GM19463 (cell line): ENCODE measurements around the gene CC2D1A.
"Not testable (repeated sequence)": the region's sequence is repeated elsewhere in the genome, so short reads cannot be mapped to it uniquely, and the experiment has no call there.

Experiments
- ATAC-seq: cut with Tn5 transposase; IDR thresholded peaks from one replicate; pipeline ENCODE4 v1.9.1; 2021; ENCODE audit warnings: mild to moderate bottlenecking, moderate library complexity; ENCODE audit not compliant: unreplicated experiment

The CC2D1A gene

DNA sequence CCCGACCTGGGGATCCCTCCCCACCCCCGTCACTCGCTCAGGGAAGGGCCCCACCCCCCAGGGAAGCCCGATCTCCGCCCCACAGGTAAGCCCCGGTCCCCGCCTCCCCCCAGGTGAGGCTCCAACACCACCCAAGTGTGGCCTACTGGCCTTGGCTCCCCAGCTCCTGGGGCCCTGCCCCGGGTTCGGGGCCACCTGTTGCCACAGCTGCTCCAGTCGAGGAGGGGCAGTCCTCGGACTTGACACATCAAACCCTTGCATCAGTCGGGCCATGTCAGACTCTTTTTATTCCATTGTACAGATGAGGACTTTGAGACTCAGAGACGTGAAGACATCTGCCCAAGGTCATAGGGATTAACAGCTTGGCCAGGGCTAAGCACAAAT is 512 bp downstream of the CC2D1A start:
- no peak for ATAC-seq

GRCh38 chr19:13906910-13907309 is 909 bp downstream of the CC2D1A start:
- ATAC-seq: no peak

- ATAC-seq: no peak
Observed at GRCh38 chr19:13908674-13909073, 2.7 kb downstream of the CC2D1A start.

GRCh38 chr19:13909430-13909829 is 3.4 kb downstream of the CC2D1A start:
- no peak for ATAC-seq

DNA sequence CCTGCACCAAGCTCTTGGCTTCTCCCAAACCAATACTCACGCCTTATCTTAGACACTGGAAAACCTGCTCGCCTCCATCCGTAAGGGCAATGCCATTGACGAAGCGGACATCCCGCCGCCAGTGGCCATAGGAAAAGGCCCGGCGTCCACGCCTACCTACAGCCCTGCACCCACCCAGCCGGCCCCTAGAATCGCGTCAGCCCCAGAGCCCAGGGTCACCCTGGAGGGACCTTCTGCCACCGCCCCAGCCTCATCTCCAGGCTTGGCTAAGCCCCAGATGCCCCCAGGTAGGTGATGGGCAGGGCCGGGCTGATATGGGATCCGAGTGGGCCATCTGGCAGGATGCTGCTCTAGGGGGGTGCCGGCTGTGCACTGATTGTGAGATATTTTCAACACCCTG is 7.4 kb downstream of the CC2D1A start:
- ATAC-seq: no peak

DNA sequence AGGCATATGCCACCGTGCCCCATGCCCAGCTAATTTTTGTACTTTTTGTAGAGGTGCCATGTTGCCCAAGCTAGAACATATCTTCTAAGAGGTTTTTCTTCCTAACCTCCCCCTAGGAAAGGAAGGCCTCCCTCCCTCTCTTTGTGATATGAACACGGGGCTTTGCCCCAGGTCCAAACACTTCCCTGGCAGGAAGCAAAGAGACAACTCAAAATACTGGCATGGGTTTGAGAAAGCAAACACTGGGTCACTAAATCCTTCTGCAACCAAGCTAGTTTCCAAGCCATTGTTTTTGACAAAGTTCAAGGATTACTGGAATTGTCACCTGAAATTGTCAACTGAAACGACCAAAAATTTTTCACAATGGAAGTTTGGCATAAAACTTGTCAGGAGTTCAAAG is 8.8 kb downstream of the CC2D1A start:
- no peak for ATAC-seq

- ATAC-seq: no peak
Observed at GRCh38 chr19:13917888-13918406, 11.9 kb downstream of the CC2D1A start.

- ATAC-seq: no peak
Observed at GRCh38 chr19:13918726-13919411, 12.9 kb downstream of the CC2D1A start.

DNA sequence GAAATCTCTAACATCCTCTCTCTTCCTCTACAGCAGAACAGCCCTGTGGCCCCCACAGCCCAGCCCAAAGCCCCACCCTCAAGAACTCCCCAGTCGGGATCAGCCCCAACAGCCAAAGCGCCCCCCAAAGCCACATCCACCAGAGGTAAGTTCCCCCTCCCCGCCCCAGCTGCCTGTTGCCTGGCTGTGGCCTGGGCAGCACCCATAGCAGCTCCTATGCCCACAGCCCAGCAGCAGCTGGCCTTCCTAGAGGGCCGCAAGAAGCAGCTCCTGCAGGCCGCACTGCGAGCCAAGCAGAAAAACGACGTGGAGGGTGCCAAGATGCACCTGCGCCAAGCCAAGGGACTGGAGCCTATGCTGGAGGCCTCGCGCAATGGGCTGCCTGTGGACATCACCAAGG is 14.5 kb downstream of the CC2D1A start:
- ATAC-seq: no peak

GRCh38 chr19:13920940-13921747 is 15.1 kb downstream of the CC2D1A start:
- no peak for ATAC-seq

DNA sequence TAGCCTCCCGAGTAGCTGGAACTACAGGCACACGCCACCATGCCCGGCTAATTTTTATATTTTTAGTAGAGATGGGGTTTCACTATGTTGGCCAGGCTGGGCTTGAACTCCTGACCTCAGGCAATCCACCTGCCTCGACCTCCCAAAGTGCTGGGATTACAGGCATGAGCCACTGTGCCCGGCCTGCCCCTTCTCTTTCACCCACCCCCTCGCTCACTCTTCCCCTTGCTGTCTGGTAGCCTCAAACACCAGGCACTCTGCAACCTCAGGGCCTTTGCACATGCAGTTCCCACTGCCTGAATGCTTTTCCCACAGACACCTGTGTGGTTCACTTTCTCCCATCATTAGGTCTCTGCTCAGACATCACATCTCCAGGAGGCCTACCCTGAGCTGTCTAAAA is 16.1 kb downstream of the CC2D1A start:
- not testable (repeated sequence) for ATAC-seq

DNA sequence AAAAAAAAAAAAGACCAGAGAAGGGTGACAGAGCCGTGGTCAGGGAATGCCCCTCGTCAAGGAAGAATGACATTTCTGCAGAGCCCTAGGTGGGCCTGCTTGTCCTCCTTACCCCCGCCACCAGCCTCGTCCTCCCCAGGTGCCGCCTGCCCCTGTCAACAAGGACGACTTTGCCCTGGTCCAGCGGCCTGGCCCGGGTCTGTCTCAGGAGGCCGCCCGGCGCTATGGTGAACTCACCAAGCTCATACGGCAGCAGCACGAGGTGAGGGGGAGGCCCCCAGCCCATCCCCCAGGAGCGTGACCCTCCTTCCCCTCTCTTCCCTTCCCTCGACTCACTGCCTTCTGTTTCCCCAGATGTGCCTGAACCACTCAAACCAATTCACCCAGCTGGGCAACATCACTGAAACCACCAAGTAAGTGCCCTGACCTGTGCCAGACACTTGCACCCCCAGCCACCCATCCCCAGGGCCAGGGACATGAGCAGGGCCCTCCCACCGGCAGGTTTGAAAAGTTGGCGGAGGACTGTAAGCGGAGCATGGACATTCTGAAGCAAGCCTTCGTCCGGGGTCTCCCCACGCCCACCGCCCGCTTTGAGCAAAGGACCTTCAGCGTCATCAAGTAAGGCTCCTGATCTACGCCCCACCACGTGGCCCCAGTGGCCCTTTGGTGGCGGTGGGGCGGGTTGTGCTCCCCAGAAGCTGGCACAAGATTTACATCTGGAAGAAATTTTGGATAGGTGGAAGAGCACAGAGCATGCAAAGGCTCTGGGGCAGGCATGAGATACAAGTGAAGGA is 17.4 kb downstream of the CC2D1A start:
- no peak for ATAC-seq

DNA sequence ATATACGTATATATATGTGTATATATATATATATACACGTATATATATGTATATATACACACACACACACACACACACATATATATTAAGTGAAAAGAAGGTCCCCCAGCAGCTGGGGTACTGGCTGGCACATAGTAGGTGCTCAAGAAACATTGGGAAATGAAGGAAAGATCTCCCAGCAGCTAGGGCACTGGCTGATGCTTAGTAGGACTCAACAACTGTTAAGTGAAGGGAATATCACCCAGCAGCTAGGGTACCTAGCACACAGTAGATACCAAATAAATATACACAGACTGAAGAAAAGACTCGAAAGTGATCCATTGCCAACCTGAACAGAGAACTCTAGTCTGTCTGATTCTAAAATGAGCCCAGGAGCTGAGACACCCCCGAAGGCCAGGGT is 20.0 kb downstream of the CC2D1A start:
- no peak for ATAC-seq

- no peak for ATAC-seq
Observed at GRCh38 chr19:13926715-13927114, 20.7 kb downstream of the CC2D1A start.

GRCh38 chr19:13929340-13929739 is 23.3 kb downstream of the CC2D1A start:
- no peak for ATAC-seq

DNA sequence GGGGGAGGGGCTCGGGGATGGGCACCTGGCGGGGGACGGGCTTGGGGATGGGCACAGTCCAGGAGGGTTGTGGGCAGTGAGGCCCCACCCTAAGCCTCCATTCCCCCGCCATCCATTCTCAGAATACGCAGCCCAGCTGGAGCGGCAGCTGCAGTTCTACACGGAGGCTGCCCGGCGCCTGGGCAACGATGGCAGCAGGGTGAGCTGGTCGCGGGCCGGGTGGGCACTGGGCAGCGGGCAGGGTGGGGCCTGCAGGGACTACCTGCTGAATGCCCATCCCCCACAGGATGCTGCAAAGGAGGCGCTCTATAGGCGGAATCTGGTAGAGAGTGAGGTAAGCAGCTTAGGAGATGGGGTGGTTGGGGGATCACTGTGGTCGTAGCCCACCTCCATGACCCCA is 24.0 kb downstream of the CC2D1A start:
- ATAC-seq: no peak

- ATAC-seq: no peak
Observed at GRCh38 chr19:13930402-13930801, 24.4 kb downstream of the CC2D1A start.

GRCh38 chr19:13931391-13932148 is 25.6 kb downstream of the CC2D1A start:
- no peak for ATAC-seq

- ATAC-seq: no peak
Observed at GRCh38 chr19:13932149-13932637, 26.2 kb downstream of the CC2D1A start.

GRCh38 chr19:13932911-13933393 is 27.0 kb downstream of the CC2D1A start:
- no peak for ATAC-seq

GRCh38 chr19:13934785-13935109 is 28.7 kb downstream of the CC2D1A start:
- no peak for ATAC-seq
